HG02610 (cell line): ENCODE data around the gene MED27.

Experiments used
- ATAC-seq: cut with Tn5 transposase; IDR thresholded peaks from one replicate; pipeline ENCODE4 v1.9.1; 2021; ENCODE audit warnings: mild to moderate bottlenecking, moderate library complexity; ENCODE audit not compliant: unreplicated experiment

The MED27 gene

DNA sequence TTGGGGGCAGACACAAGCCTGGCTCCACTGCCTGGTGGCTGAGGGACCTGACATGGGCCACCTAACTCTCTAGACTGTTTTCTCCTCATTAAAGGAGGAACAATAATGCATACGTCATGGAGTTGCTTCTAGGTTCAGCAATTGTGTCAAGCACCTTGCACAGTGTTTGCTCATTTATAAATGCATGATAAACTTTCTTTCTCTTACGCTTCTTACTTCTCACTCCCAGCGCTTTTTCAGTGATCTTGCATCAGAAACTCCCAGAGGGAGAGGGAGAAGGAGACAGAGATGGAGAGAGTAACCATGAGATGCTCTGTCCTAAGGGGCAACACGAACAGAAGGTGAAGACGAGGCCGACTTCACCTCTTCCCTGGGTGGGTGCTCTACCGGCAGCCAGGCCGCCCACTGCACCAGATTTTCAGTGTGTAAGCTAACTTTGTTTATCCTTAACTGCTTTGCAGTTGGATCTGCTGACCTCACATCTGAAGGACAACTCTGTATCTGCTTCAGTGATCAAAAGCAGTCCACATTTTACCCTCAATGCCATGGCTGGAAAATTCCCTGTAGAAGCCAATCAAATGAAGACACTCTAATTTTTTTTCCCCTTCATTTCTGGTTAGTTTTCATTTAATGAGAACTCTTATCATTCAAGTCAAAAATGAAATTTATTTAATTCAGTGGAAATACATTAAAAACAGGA is 35.3 kb downstream of the MED27 start:
- no peak for ATAC-seq

DNA sequence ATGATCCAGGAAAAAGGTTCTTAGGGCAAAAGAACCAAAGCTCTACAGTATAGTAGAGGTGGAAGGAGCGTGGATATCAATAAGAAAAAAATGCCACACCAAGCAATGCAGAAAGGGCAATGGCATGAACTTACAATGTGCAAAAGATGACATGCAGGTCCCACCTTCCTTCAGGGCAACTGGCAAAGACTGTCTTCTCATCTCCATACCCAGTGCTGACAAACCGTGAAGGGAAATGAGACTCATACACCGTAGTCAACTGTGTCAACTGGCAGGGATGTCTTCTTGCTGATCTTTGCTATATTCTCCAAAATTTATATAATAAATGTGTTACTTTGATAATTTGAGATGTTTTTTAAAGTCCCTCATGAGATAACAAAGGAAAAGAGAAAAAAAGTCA is 36.0 kb downstream of the MED27 start:
- ATAC-seq = no peak

DNA sequence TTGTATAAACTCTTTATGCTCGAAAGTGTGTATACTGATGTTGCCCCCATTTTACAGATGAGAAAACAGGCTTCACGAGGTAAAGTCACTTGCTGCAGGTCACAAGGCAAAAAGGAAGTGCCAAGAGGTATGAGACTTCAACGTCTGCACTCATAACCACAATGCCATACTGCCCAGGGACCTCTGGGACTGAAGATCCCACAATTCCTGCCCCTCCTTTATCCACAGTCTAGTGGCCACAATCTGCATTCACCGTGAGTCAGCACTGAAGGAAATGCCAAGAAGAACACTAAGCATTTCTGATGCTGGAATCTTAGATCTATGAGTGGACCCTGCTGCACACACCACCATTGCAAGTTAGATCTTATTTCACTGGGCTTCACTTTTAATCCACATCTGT is 37.3 kb downstream of the MED27 start:
- ATAC-seq = no peak

DNA sequence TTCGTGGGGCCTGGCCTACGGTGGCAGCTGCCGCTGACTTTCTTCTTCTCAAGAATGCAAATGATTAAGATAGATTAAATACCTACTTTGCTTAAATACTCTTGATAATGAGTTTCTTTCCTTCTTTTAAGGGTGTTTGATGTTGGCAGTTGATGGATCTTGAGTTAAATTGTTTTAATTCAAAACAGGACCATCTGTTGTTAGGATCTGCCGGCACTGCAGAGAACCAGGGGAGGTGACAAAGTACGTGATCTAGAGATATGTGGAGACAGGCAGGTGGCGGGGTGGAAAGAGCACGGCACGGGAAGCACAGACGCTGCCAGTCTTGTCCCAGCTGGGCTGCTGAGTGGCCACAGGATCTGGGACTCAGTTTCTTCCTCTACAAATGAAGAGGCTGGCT is 37.9 kb downstream of the MED27 start:
- no peak for ATAC-seq

DNA sequence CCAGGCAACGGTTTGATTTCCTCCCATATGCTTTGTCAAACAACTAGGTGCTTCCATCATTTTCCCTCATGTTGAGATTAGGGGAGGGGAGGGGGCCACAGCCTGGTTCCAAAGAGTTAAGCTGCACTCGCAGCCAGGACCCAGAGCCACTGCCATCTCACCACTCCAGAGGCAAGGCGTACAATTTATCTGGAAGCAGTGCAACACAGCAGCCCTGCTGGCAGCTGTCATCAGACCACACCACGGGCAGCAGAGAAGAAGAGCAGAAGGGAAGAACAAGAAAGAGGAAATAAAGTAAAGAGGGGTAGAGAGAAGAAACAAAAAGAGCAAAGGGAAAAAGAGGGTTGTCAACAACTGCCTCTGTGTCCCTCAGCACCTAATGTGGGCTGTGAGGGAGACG is 38.9 kb downstream of the MED27 start:
- ATAC-seq = no peak

DNA sequence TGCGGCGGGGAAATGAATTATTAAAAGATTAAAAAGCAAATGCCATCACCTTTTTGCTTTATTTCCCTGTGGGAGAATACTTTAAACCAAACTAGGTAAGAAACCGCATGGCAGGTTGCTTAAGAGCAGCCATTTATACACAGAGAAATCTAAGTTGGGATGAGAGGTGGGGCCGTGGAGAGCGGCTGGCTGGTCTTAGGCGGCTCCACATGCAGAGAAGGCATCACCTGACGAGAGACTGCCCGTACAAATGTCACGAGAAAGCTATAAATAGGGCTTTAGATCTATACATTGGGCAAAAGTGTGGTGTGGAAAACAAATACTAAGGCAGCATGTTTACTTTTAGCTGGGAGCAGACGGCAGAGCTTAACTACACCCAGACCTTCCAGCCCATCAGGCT is 39.4 kb downstream of the MED27 start:
- ATAC-seq = no peak

DNA sequence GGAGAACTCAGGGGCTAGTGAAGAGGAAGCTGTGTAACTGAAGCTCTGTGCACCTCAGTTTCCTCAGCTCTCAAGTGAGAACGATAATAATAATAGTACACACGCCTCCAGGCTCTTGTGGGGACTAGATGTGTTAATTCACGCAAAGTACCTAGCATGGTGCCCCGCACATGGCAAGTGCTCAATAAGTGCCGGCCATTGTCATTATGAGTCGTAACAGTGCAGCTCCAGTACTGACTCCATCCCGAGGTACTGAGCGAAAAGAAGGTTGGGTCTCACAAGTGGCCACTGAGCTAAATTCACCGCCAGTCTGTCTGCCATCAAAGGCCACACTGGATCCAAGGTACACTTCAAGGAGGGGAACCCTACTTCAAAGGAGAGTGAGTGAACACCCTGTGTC is 40.4 kb downstream of the MED27 start:
- ATAC-seq = no peak

DNA sequence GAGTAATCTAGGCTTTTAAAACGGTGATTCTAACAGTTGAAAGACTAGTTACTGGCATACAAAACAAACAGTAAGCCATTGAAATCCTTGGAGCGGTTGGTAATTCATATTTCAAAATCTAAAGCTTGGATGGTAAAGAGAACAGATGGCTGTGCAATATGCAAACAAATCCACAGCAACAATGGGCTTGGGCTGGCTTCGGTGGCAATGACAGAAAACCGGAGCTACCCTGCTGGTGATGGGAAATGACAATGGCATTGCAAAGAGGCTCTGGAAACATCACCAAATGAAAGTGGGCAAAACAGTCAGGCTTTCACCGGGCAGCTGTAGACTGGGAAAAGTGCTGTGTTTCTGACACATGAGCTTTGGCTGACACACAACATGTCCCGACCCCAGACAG is 42.2 kb downstream of the MED27 start:
- ATAC-seq = no peak

DNA sequence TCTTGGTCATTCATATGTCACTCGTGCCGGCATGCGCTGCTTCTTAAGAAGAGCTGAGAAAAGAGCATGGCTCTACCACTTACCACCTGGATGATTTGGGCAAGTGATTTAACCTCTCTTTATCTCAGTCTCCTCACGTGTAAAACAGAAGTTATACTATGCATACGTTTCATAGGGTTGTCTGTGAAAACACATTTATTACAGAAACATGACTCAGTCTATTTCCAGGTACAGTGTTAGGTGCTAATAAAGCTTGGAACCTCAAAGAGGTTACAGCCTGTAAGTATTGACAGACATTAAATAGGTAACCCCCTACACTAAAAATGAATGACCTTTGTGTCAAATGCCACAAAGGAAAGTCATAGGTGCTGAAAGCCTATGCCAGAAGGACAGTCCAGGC is 43.1 kb downstream of the MED27 start:
- ATAC-seq = no peak

DNA sequence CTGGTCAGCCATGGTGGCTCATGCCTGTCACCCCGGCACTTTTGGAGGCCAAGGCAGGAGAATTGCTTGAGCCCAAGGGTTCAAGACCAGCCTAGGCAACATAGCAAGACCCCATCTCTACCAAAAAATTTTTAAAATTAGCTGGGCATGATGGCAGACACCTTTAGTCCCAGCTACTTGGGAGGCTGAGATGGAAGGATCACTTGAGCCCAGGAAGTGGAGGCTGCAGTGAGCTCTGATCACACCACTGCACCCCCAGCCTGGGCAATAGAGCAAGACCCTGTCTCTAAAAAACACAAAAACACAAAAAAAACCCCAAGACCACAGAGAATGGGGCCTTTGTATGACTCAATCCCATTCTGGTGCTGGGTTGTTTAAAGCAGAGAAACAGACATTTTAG is 44.0 kb downstream of the MED27 start:
- ATAC-seq = no peak

DNA sequence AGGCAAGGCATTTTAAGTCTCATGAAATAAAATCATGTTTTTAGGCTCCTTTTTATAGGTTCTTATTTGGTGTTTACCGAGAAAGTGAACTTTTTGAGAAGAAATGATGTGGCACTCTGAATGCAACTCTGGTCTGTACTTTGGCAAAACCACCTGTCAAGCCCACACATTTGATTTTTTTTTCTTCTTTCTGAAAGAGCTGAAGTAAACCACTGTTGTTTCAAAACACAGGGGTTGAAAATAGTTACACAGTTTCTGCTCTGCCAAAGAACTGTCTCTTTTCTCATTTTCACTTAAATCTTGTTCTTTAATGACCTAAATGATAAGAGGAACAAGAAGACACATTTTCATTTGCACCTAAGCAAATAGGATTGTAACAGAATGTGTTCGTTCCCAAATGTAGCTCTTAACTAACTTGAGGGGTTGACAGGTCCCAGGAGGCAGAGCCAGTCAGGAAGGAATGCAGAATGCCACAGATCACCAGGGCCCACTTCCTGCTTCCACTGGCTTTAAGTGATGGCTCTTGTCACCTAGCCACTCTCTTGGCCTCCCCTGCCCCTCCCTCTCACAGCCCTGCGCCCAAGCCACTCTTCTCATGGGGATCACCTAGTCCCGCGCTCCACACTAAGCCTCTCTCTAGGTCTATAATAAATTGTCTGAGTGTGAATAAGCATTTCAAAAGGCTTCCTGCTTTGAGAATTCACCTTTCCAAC is 47.3 kb downstream of the MED27 start:
- ATAC-seq = no peak

DNA sequence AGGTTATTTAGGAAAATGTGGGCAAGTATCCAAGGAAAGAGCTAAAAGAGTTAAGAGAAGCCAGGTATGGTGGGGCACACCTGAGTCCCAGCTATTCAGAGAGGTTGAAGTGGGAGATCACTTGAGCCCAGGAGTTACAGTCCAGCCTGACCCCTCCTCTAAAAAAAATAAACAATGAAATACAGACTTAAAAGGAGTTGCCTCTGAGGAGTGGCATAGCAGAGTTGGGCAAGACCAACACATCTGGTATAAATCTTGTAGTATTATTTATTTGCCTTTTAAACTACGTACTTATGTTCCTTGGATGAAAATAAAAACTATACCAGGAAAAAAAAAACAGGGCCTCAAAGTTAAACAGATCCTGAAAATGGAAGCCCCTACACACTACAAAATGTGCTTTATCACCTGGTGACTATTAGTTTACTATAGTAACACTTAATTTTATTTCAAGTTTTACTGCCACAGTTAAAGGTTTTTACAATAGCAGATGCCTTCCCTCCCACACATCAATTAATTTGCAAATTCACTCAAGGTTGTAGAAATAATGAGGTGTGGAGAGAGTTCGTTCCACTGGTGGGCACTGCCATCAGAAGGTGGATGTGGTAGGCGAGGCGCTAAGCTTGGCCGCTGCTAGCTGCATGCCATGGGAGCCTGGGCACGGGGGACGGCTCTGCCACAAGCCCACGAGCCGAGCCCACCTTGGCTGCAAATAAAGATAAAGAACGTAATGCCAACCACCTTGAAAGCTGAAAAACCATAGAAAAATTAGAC is 48.0 kb downstream of the MED27 start:
- no peak for ATAC-seq

DNA sequence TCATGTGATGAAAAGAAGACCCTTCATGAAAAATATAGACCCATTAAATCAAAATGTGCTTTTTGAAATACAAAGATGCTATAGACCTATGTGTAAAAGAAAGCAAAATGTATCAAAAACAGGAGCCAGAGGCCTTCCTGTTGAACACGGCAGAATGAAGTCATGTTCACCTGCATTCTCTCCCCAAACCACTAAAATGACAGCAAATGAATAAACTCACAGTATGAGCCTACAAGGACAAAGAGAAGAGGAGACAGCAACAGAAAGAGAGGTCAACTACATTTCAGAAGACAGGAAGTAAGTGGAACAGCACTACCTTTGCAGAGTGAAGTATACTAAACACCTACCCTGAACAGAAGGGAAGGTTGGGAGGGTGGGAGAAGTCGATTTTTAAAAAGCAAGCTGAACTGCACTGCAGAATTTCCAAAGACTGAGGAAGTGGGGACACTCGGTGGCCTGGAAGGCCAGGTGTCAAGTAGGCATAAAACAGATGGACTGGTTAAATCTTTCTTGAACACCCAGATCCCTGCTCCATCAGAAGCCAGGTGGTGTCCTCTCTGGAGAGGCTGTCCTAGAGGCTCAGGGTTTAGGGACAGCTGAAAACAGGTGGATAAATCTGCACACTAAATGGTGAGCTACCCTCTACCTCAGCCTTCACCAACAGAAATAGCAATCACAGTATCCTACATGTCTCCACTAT is 48.9 kb downstream of the MED27 start:
- no peak for ATAC-seq

DNA sequence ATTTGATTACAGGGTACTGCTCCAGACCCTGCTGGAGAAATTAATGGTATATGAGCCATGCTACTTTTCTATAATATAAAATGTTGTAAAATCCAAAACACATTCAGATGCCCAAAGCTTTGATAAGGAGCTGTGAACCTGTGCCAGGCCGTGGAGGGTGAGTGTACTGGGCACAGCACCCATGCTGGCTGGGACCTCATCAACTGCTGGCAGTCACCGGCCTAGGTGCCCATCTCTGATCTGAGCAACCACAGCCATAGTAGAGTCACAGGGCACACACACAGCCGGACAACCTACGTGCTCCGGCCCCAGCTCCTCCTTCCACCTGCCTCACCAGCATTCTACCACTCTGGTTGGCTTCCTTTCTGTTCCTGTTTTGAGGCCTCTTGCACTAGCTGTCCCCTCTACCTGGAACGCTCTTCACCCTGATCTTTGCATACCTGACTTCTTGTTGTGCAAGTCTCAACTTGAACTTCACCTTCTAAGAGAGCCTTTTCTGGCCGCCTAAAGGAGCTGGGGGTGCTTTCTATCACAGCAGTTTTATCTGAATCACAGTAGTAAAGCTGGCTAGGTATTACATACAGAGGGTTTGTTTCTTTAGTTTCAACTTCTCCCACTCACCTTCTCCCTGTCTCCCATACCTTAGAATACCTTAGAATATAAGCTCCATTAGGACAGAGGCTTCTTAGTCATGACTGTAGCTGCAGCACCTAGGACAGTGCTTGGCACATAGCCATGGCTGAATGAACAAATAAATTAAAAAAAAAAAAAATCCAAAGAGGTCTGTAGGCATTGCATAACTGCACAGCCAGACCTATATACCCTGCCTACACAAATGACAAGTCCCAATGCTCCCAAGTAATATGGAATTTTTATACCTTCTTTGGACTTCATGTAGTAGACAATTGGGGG is 51.7 kb downstream of the MED27 start:
- ATAC-seq = no peak

DNA sequence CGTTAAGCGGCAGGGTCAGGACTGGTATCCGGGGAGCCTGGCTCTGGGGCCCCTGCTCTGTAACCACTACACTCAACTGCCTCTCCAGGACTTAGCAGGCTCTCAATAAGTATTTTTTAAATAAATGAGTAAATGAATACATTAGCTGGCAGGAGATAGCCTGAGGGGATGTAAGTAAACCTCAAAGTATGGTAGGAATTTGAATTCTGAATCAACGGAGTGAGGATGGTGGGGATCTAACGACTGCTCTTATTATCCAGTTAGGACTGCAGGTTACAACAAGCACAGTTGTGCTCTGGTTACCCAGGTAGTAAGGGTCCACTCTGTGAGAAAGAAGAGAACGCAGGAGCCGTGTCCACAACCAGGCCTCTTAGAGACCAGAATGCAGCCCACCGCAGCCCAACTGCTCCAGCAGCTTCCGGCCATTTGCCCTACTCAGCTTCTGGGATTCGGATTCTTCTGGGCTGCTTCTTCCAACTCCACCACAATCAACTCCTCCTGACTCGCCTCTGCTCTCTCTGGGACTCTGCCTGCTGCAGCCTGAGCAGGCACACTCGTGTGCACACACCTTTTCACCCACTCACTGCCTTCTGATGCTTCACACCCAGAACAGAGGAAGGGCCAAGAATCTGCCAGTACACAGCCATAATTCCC is 52.6 kb downstream of the MED27 start:
- no peak for ATAC-seq

DNA sequence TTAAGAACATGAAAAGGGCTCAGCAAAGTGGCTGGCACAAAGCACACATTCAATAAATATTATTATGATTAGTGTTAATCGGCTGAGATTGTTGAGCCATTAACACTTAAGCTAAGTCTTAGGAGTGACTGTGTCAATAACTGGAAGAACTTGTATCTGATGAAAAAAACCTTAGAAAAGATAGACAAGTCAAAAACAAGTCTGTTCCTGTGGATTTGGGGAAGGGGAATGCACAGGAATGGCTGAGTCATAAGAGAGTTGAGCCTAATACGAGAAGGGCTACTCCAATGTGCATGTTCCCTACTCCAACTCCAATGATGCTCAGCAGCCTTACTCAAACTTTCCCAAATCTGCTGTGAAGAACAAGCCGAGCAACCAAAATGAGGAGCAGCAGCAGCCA is 53.9 kb downstream of the MED27 start:
- ATAC-seq = no peak

DNA sequence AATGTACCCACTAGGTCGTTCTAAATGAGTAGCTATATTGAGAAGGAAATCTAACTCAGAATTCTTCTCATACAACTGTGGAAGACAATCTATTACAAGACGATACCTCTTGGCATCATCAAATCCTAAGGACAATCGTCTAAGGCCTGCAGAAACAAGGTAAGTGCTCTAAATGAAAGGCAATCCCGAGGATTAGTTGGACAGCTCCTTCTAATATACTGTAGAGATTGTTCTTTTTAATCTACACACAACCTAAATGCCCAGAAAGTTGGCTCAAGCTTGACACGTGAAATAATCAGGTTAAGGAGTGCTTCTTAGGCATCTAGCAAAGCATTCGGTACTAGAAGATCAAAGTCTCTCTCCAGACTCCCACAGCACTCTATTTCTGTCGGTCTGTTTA is 55.1 kb downstream of the MED27 start:
- ATAC-seq = no peak

DNA sequence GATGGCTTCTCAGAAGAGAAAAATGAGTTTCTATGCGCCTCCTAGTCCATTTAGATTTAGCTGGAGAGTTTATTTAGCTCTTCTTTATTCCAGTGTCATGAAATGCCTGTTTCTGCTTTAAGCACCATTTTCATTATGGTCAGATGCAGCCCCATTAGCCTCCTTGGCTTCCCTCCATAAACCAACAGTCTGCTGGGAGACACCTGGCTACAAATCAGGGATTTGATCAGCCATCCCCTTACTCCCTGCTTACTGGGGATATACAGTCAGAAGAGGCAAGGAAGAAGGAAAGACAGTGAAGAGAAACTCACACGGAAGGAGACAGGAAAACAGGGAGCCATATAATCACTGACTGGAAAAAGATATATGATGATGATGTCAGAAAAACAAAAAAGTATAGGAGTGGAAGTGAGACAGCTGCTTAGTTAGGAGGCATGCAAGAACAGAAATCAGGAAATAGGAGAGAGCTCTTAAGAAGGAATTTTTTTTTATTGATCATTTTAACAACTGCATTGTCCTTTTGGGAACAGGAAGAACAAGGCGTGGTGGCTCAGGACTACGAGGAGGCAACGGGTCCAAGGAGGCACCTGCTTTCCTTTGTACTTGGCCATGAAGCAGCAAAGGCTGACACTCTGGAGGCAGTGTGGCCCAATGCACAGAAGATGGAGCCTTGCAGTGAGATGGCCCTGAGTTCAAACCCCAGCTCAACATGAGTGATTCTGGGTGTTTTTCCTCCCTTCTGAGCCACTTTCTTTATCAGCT is 56.1 kb downstream of the MED27 start:
- no peak for ATAC-seq

DNA sequence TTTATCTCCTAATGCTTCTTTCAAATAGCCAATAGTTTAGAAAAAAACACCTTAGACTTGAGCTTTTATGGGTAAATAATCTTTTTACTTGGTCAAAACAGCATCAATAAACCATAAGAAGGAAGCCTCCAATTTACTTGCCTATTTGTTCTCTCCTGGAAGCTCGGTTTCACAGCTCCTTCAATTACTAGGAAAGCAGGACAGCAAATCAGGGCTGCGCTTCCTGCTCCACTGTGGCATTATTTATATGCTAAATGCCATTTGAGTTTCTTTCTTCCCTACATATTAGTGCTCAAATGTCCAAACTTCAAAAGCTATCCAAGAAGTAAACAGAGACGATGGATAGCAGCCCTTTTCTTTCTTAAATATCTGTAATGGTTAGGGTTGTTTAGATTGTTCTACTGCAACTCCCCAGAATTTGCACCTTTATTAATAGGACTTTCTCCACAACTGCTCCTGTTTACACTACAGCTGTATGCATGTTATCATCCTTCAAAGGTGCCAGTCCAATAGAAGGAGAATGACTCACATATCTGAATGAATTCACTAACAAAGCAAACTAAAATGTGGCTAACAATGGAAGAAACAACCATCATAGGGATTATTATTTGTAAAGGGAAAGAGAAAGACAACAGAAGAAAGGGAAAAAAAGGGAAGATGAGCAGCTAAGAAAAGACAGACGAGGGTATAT is 58.7 kb downstream of the MED27 start:
- no peak for ATAC-seq
